GM23248 (cell line): Measurements from ENCODE around the gene SRCIN1. TPM values are rescaled to one million over a fixed set of nuclear protein-coding genes. Genes with fewer than 3 reads are reported as not detected.

Experiments
- DNase-seq: peaks from one replicate; pipeline ENCODE4 v3.0.0-alpha.2; 2015
- H2AFZ ChIP-seq: fragments of 200-600 bp; sonication (generic); 2 replicates; pipeline ENCODE4 v1.6.1; 2016; ENCODE audit warnings: antibody characterized with exemption
- H3F3A ChIP-seq: fragments of 200-600 bp; sonication (generic); 2 replicates; pipeline ENCODE4 v1.6.1; 2016; ENCODE audit warnings: mild to moderate bottlenecking, antibody characterized with exemption, mixed run types; ENCODE audit not compliant: insufficient read depth
- H3K27ac ChIP-seq: fragments of 200-600 bp; sonication (generic); 2 replicates; pipeline ENCODE4 v1.5.1; 2016; ENCODE audit warnings: mild to moderate bottlenecking
- H3K27me3 ChIP-seq: fragments of 200-600 bp; sonication (generic); replicated peaks from 2 replicates; pipeline ENCODE4 v1.6.1; 2016; ENCODE audit warnings: mild to moderate bottlenecking; ENCODE audit not compliant: insufficient read depth
- H3K36me3 ChIP-seq: fragments of 200-600 bp; sonication (generic); 2 replicates; pipeline ENCODE4 v1.6.1; 2016; ENCODE audit warnings: low read depth, mild to moderate bottlenecking
- H3K4me1 ChIP-seq: fragments of 200-600 bp; sonication (generic); 2 replicates; pipeline ENCODE4 v1.6.1; 2016; ENCODE audit warnings: mild to moderate bottlenecking; ENCODE audit not compliant: insufficient read depth
- H3K4me2 ChIP-seq: fragments of 200-600 bp; sonication (generic); one replicate; pipeline ENCODE4 v1.6.1; 2016; ENCODE audit warnings: mild to moderate bottlenecking; ENCODE audit not compliant: unreplicated experiment
- H3K4me3 ChIP-seq: fragments of 200-600 bp; sonication (generic); 2 replicates; pipeline ENCODE4 v1.5.1; 2016; ENCODE audit warnings: mild to moderate bottlenecking
- H3K79me2 ChIP-seq: fragments of 200-600 bp; sonication (generic); 2 replicates; pipeline ENCODE4 v1.6.1; 2016; ENCODE audit warnings: mild to moderate bottlenecking; ENCODE audit not compliant: insufficient read depth
- H3K9ac ChIP-seq: fragments of 200-600 bp; sonication (generic); 2 replicates; pipeline ENCODE4 v1.6.1; 2016; ENCODE audit warnings: mild to moderate bottlenecking
- H3K9me2 ChIP-seq: fragments of 200-600 bp; sonication (generic); 2 replicates; pipeline ENCODE4 v1.6.1; 2016; ENCODE audit warnings: mixed run types, mild to moderate bottlenecking, moderate library complexity; ENCODE audit not compliant: insufficient read depth
- H3K9me3 ChIP-seq: fragments of 200-600 bp; sonication (generic); one replicate; pipeline ENCODE4 v1.6.1; 2017; ENCODE audit warnings: low read depth
- H4K20me1 ChIP-seq: fragments of 200-600 bp; sonication (generic); 2 replicates; pipeline ENCODE4 v1.6.0; 2016; ENCODE audit not compliant: insufficient read depth
- EZH2 ChIP-seq: fragments of 200-600 bp; sonication (generic); IDR thresholded peaks from 2 replicates; pipeline ENCODE4 v1.6.1; 2018; ENCODE audit warnings: antibody characterized with exemption, mild to moderate bottlenecking; ENCODE audit not compliant: insufficient read depth, poor library complexity, severe bottlenecking
- EZH2phosphoT487 ChIP-seq: fragments of 200-600 bp; sonication (generic); IDR thresholded peaks from 2 replicates; pipeline ENCODE4 v1.6.1; 2018; ENCODE audit warnings: antibody characterized with exemption, moderate library complexity, mild to moderate bottlenecking, low read depth; ENCODE audit not compliant: insufficient read depth
- WGBS, 2 experiments: methylation state at CpG; one replicate each; pipeline ENCODE4 v1.1.6; 2015 to 2017; ENCODE audit warnings: low lambda C conversion rate in 2 of 2, low coverage in 1 of 2; ENCODE audit errors: missing lambda C conversion rate in 2 of 2; 5-methylcytosine and 5-hydroxymethylcytosine counted together
- in situ Hi-C: fragments of 300-500 bp; cut with MboI; formaldehyde crosslinking; loops from 2 replicates; pipeline ENCODE4 v1.15.0; 2020
- polyA plus RNA-seq: library from polyadenylated mRNA; unstranded; fragments of >200 nt; fragmentation: Nextera tagmentation; extraction: Ambion mirVana; gene quantifications from 2 replicates; pipeline ENCODE4 v1.2.1, GENCODE V29; 2016
- total RNA-seq: library from RNA; depleted of rRNA; stranded (reverse); fragments of >200 nt; shearing (Covaris generic); gene quantifications from 2 replicates; pipeline ENCODE4 v1.2.3, GENCODE V29; 2014

Gene SRCIN1
- total and polyA plus RNA-seq, 2 experiments from 2014 or later, result not detected

- H3K9ac ChIP-seq, result no peak overlapping the region
- H3K36me3 ChIP-seq, result no peaks in the 10 kb centered on the region
- no peaks in the 10 kb centered on the region for H3K79me2 ChIP-seq
- H3K4me2 ChIP-seq, result no peak overlapping the region
- no peak overlapping the region for H3K4me3 ChIP-seq
- H3K4me1 ChIP-seq, result peaks cover 4% of the 10 kb centered on the region; the same call in 1 of the 2 replicates
- no peaks in the 10 kb centered on the region for H3K9me2 ChIP-seq
- peaks cover 22% of the 10 kb centered on the region for H3K27me3 ChIP-seq
- no peaks in the 10 kb centered on the region for H3F3A ChIP-seq
- no peak for DNase-seq
- TF ChIP-seq EZH2phosphoT487, result no peak
- no peak for TF ChIP-seq EZH2
- no peaks in the 10 kb centered on the region for H3K9me3 ChIP-seq
- no peak overlapping the region for H3K27ac ChIP-seq
- H4K20me1 ChIP-seq, result no peaks in the 10 kb centered on the region
- in situ Hi-C loops, result no loop called here
- WGBS, 2 experiments, result 81 to 84% methylated on average over 17 to 23 of the region's 23 CpGs
- no peak overlapping the region for H2AFZ ChIP-seq
Observed at GRCh38 chr17:38562215-38562569, 43.6 kb downstream of the SRCIN1 start.

GRCh38 chr17:38561416-38562214 lies 44.1 kb downstream of the SRCIN1 start:
- 83 to 86% methylated on average over 36 to 104 of the region's 105 CpGs for WGBS, 2 experiments
- Histone ChIP-seq H3K9ac (no peak overlapping the region), H4K20me1 (no peaks in the 10 kb centered on the region), H3K9me3 (no peaks in the 10 kb centered on the region), H3K4me3 (no peak overlapping the region), H2AFZ (no peak overlapping the region), H3F3A (no peaks in the 10 kb centered on the region), H3K27ac (no peak overlapping the region), H3K79me2 (no peaks in the 10 kb centered on the region), H3K9me2 (no peaks in the 10 kb centered on the region), H3K4me2 (no peak overlapping the region), H3K36me3 (no peaks in the 10 kb centered on the region), H3K4me1 (peaks cover 4% of the 10 kb centered on the region; the same call in 1 of the 2 replicates), H3K27me3 (peaks cover 18% of the 10 kb centered on the region)
- no peak for DNase-seq
- TF ChIP-seq EZH2 (no peak), EZH2phosphoT487 (no peak)
- in situ Hi-C loops, result no loop called here

GRCh38 chr17:38560503-38561318 lies 45.0 kb downstream of the SRCIN1 start:
- 75 to 78% methylated on average over 15 of the region's 15 CpGs for WGBS, 2 experiments
- TF ChIP-seq EZH2 (no peak), EZH2phosphoT487 (no peak)
- peaks cover 4% of the 10 kb centered on the region; the same call in 1 of the 2 replicates for H3K4me1 ChIP-seq
- H3K27me3 ChIP-seq, result peaks cover 9% of the 10 kb centered on the region
- no peaks in the 10 kb centered on the region for H3K36me3 ChIP-seq
- no peaks in the 10 kb centered on the region for H4K20me1 ChIP-seq
- H3F3A ChIP-seq, result no peaks in the 10 kb centered on the region
- no peak overlapping the region for H2AFZ ChIP-seq
- H3K79me2 ChIP-seq, result no peaks in the 10 kb centered on the region
- H3K27ac ChIP-seq, result no peak overlapping the region
- peak; percentile 54 for DNase-seq
- in situ Hi-C loops, result no loop called here
- no peaks in the 10 kb centered on the region for H3K9me3 ChIP-seq
- H3K4me3 ChIP-seq, result no peak overlapping the region
- H3K9me2 ChIP-seq, result no peaks in the 10 kb centered on the region
- H3K4me2 ChIP-seq, result no peak overlapping the region
- no peak overlapping the region for H3K9ac ChIP-seq

GRCh38 chr17:38559880-38560230 lies 45.9 kb downstream of the SRCIN1 start:
- in situ Hi-C loops, result no loop called here
- no peak for DNase-seq

More at GRCh38 chr17:38559880-38560230, 45.9 kb downstream of the SRCIN1 start:
- Histone ChIP-seq H3K27ac (no peak overlapping the region), H3K4me2 (no peak overlapping the region), H3K79me2 (no peaks in the 10 kb centered on the region), H2AFZ (no peak overlapping the region), H3K9me3 (no peaks in the 10 kb centered on the region), H3K9me2 (no peaks in the 10 kb centered on the region), H3K9ac (no peak overlapping the region), H3F3A (no peaks in the 10 kb centered on the region), H3K4me1 (peaks cover 4% of the 10 kb centered on the region; the same call in 1 of the 2 replicates), H3K4me3 (no peak overlapping the region), H3K27me3 (peaks cover under 1% of the 10 kb centered on the region; the same call in 1 of the 2 replicates), H3K36me3 (no peaks in the 10 kb centered on the region), H4K20me1 (no peaks in the 10 kb centered on the region)
- WGBS, 2 experiments, result 61 to 64% methylated on average over 5 to 6 of the region's 6 CpGs
- no peak for TF ChIP-seq EZH2
- TF ChIP-seq EZH2phosphoT487, result no peak
